HG03439 (cell line): ENCODE measurements around the gene ABHD16B.

Experiments used
- ATAC-seq: cut with Tn5 transposase; IDR thresholded peaks from one replicate; pipeline ENCODE4 v1.9.1; 2021; ENCODE audit warnings: mild to moderate bottlenecking, moderate library complexity; ENCODE audit not compliant: unreplicated experiment

The ABHD16B gene

GRCh38 chr20:63861365-63861934 is at the start of gene ABHD16B:
Gene ABHD16B, plus strand, starts transcription at chr20:63861498. Its CDS starts 43 bp downstream, at chr20:63861541.
- no peak for ATAC-seq

GRCh38 chr20:63814891-63815614 is 46.2 kb upstream of the ABHD16B start:
- no peak for ATAC-seq

GRCh38 chr20:63815615-63816253 is 45.6 kb upstream of the ABHD16B start:
- ATAC-seq, result no peak

- no peak for ATAC-seq
Measured at GRCh38 chr20:63819224-63819921, 41.9 kb upstream of the ABHD16B start.

GRCh38 chr20:63821811-63822210 is 39.5 kb upstream of the ABHD16B start:
- ATAC-seq, result no peak

- ATAC-seq, result no peak
Measured at GRCh38 chr20:63822276-63822696, 39.0 kb upstream of the ABHD16B start.

GRCh38 chr20:63823691-63824311 is 37.5 kb upstream of the ABHD16B start:
- no peak for ATAC-seq

GRCh38 chr20:63825331-63826118 is 35.8 kb upstream of the ABHD16B start:
- no peak for ATAC-seq

- no peak for ATAC-seq
Measured at GRCh38 chr20:63826753-63827152, 34.5 kb upstream of the ABHD16B start.

- ATAC-seq, result no peak
Measured at GRCh38 chr20:63828124-63828523, 33.2 kb upstream of the ABHD16B start.

- no peak for ATAC-seq
Measured at GRCh38 chr20:63828545-63828944, 32.8 kb upstream of the ABHD16B start.

- ATAC-seq, result no peak
Measured at GRCh38 chr20:63828951-63829350, 32.3 kb upstream of the ABHD16B start.

GRCh38 chr20:63829603-63829944 is 31.7 kb upstream of the ABHD16B start:
- no peak for ATAC-seq

- ATAC-seq, result no peak
Measured at GRCh38 chr20:63829945-63830835, 31.1 kb upstream of the ABHD16B start.

GRCh38 chr20:63830841-63831588 is 30.3 kb upstream of the ABHD16B start, which contains the start of gene ZBTB46:
Gene ZBTB46, minus strand, starts transcription at chr20:63831264. Its CDS starts 40,507 bp downstream, at chr20:63790757.
- no peak for ATAC-seq

- no peak for ATAC-seq
Measured at GRCh38 chr20:63831646-63831992, 29.7 kb upstream of the ABHD16B start.

- no peak for ATAC-seq
Measured at GRCh38 chr20:63831993-63832686, 29.2 kb upstream of the ABHD16B start.
